ENCODE measurements around the gene ATP1B2.

DNA sequence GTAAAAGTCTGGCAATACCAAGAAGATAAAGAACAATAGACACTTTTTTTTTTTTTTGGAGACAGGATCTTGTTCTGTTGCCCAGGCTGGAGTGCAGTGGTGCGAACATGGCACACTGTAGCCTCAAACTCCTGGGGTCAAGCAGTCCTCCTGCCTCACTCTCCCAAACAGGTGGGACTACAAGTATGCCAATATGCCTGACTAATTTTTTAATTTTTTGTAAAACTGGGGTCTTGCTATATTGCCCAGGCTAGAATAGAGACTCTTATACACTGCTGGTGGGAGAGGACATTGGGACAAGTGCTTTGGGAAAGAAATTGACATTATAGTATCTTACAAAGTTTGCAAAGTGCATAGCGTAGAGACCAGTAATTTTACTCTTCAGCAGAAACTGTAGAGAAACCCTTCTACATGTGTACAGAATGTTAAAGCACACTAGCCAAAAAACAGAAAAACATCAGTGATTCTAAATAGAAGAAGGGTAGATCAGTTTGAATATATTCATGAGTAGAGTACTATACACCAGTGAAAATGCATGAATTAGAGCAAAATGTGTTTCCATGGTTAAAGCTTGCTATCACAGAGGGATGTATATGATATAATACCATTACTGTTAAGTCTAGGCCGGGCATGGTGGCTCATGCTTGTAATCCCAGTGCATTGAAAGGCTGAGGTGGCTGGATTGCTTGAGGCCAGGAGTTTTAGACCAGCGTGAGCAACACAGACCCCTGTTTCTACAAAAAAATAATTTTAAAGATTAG is 47.3 kb downstream of the ATP1B2 start:
- TF ChIP-seq, protein P1, sequence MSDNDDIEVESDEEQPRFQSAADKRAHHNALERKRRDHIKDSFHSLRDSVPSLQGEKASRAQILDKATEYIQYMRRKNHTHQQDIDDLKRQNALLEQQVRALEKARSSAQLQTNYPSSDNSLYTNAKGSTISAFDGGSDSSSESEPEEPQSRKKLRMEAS (IDR thresholded peaks at IDR 0.05), result no peak
- no peak for TF ChIP-seq CBX5 (IDR thresholded peaks at IDR 0.05; ENCODE audit: low read depth, low read length)

Measured in H1 (cell line).